ENCODE results near the gene MLN. TPM values are rescaled to one million over a fixed set of nuclear protein-coding genes. Genes with fewer than 3 reads are reported as not detected.

Gene MLN
- total and polyA plus RNA-seq, 8 donors, result not detected

GRCh38 chr6:33770124-33770832, 33.5 kb downstream of the MLN start:
- intact Hi-C loops (cut with DNase I; ENCODE audit: low total_unique reads), result loop anchor here (10.0 kb wide), 1 partner anchor 385 kb away; no protein-coding TSS in a partner anchor
- 17 to 35% (median 31%) methylated on average over 13 to 14 of the region's 14 CpGs for WGBS, 5 donors
- TF ChIP-seq POLR2A (IDR thresholded peaks at IDR 0.05), result no peak
- TF ChIP-seq, protein P1, sequence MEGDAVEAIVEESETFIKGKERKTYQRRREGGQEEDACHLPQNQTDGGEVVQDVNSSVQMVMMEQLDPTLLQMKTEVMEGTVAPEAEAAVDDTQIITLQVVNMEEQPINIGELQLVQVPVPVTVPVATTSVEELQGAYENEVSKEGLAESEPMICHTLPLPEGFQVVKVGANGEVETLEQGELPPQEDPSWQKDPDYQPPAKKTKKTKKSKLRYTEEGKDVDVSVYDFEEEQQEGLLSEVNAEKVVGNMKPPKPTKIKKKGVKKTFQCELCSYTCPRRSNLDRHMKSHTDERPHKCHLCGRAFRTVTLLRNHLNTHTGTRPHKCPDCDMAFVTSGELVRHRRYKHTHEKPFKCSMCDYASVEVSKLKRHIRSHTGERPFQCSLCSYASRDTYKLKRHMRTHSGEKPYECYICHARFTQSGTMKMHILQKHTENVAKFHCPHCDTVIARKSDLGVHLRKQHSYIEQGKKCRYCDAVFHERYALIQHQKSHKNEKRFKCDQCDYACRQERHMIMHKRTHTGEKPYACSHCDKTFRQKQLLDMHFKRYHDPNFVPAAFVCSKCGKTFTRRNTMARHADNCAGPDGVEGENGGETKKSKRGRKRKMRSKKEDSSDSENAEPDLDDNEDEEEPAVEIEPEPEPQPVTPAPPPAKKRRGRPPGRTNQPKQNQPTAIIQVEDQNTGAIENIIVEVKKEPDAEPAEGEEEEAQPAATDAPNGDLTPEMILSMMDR (IDR thresholded peaks at IDR 0.05), result no peak
- TF ChIP-seq EP300 (IDR thresholded peaks at IDR 0.05), result no peak
- no peak for TF ChIP-seq POLR2AphosphoS5 (IDR thresholded peaks at IDR 0.05)
- no peak for DNase-seq
- no peaks in the 10 kb centered on the region for H3K9me3 ChIP-seq
- H3K36me3 ChIP-seq, result peaks cover 27 to 37% (median 33%) of the 10 kb centered on the region in 4 donors
- H3K27ac ChIP-seq, result peak overlapping the region in 4 of 5 donors; percentile 50 to 90 (median 80)
- H3K4me1 ChIP-seq, result peaks cover 23 to 50% (median 39%) of the 10 kb centered on the region in 4 donors
- H3K27me3 ChIP-seq, result no peaks in the 10 kb centered on the region
- no peak overlapping the region for H3K4me3 ChIP-seq

GRCh38 chr6:33769248-33769821, 34.5 kb downstream of the MLN start:
- TF ChIP-seq, protein P1 (IDR thresholded peaks at IDR 0.05), result no peak
- no peak for TF ChIP-seq POLR2A (IDR thresholded peaks at IDR 0.05)
- TF ChIP-seq POLR2AphosphoS5 (IDR thresholded peaks at IDR 0.05), result no peak
- no peak for TF ChIP-seq EP300 (IDR thresholded peaks at IDR 0.05)
- no peak for DNase-seq
- Histone ChIP-seq H3K9me3 (no peaks in the 10 kb centered on the region), H3K4me3 (no peak overlapping the region), H3K36me3 (peaks cover 19 to 27% (median 24%) of the 10 kb centered on the region in 4 donors), H3K27me3 (no peaks in the 10 kb centered on the region), H3K27ac (peak overlapping the region in 2 of 5 donors; percentile 37 to 90), H3K4me1 (peaks cover 23 to 50% (median 39%) of the 10 kb centered on the region in 4 donors)
- intact Hi-C loops (cut with DNase I; ENCODE audit: low total_unique reads), result no loop called here
- WGBS, 5 donors, result 74 to 79% (median 76%) methylated on average over 10 of the region's 10 CpGs

- DNase-seq, result peak; percentile 90 to 91
- Histone ChIP-seq H3K27ac (peak overlapping the region in 4 of 5 donors; percentile 34 to 42 (median 36)), H3K4me1 (peaks cover 23 to 50% (median 39%) of the 10 kb centered on the region in 4 donors), H3K36me3 (peaks cover 16 to 21% (median 17%) of the 10 kb centered on the region in 4 donors), H3K27me3 (no peaks in the 10 kb centered on the region), H3K4me3 (no peak overlapping the region), H3K9me3 (no peaks in the 10 kb centered on the region)
- TF ChIP-seq EP300 (IDR thresholded peaks at IDR 0.05) (no peak), POLR2A (IDR thresholded peaks at IDR 0.05) (no peak), POLR2AphosphoS5 (IDR thresholded peaks at IDR 0.05) (peak in 1 of 3 donors; percentile 59)
- TF ChIP-seq, protein P1 (IDR thresholded peaks at IDR 0.05), result peak in 5 of 7 experiments; percentile 44 to 83 (median 82)
- 29 to 33% (median 32%) methylated on average over 7 of the region's 7 CpGs for WGBS, 5 donors
- intact Hi-C loops (cut with DNase I; ENCODE audit: low total_unique reads), result no loop called here
Measured at GRCh38 chr6:33768644-33769120, 35.1 kb downstream of the MLN start.
